ENCODE measurements around the gene HBEGF. TPM values are rescaled to one million over a fixed set of nuclear protein-coding genes. Genes with fewer than 3 reads are reported as not detected.
A peak's percentile ranks its signal among the peaks of the same experiment; 100 is the strongest.

The HBEGF gene
- total and polyA plus RNA-seq, 9 donors: 10.0 to 27.0 (median 14.6) TPM

DNA sequence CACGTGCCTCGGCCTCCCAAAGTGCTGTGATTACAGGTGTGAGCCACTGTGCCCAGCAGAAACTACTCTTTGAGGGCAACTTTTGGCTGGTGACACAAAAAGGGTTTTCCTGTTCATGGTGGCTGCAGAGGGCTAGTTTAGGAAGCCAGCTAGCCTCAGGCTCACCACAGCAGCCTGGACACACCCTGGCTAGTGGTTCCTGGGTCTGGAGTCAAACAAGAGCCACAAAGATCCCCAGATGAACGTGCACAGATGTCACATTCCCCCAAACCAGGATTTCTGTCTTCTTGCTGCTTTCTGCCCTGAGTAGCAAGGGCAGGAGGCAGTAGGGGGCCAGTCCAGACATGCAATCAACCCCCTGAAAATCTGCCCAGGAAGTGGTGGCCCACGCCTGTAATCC, 6.8 kb downstream of the HBEGF start:
- 54% methylated on average over 3 of the region's 4 CpGs for WGBS (ENCODE audit: insufficient coverage)

DNA sequence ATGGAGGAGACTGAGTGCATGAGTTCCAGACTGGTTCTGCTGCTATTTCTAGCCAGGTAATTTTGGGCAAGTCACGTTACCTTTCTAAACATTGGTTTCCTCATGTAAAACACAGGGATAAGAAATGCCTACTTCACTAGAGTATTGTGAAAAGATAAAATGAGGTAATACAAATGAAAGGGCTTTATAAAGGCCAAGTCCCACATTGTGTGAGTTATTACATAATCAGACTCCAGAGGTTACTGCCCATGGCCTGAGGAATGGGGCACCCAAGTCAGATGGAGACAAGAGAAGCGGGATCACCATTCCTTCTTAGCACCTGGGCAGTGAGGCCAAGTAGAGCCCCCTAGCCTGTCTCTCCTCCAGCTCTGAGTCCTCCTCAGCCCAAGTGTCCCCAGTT, 7.5 kb downstream of the HBEGF start:
- 86% methylated on average over 1 of the region's 2 CpGs for WGBS (ENCODE audit: insufficient coverage)
- Histone ChIP-seq H3K9me3 (replicated peaks; ENCODE audit: control insufficient read depth, low read depth, low read length) (no peaks in the 10 kb centered on the region), H3K27me3 (ENCODE audit: control insufficient read depth, insufficient read depth, low read length) (no peaks in the 10 kb centered on the region), H3K27ac (ENCODE audit: low read length) (no peak overlapping the region), H3K4me3 (ENCODE audit: low read length) (no peak overlapping the region), H3K4me1 (ENCODE audit: control insufficient read depth, insufficient read depth, low read length) (peaks cover 49% of the 10 kb centered on the region), H3K36me3 (ENCODE audit: control insufficient read depth, insufficient read depth, low read length) (peaks cover 48% of the 10 kb centered on the region)
- DNase-seq: no peak

More for the DNA sequence above, 6.8 kb downstream of the HBEGF start:
- no peak for DNase-seq
- Histone ChIP-seq H3K27me3 (ENCODE audit: control insufficient read depth, insufficient read depth, low read length) (no peaks in the 10 kb centered on the region), H3K9me3 (replicated peaks; ENCODE audit: control insufficient read depth, low read depth, low read length) (no peaks in the 10 kb centered on the region), H3K4me1 (ENCODE audit: control insufficient read depth, insufficient read depth, low read length) (peaks cover 52% of the 10 kb centered on the region), H3K27ac (ENCODE audit: low read length) (no peak overlapping the region), H3K36me3 (ENCODE audit: control insufficient read depth, insufficient read depth, low read length) (peaks cover 41% of the 10 kb centered on the region), H3K4me3 (ENCODE audit: low read length) (no peak overlapping the region)

DNA sequence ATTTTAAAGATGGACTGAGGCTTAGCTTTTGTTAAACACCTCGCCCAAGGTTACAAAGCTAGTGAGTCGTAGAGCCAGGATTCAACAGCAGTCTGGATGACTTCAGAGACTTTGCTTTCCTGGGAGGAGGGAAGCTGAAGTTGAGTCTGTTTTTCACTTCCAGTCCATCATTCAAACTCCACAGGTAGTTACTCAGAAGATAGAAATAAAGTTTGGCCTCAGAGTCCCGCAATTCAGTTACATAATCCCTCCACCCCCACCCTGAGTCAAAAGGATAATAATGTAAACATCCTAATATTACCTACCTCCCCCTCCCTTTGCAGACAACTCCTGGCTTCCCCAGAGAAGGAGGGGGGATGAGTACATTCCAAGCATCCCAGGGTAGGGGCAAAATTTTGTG, 8.1 kb downstream of the HBEGF start:
- H3K4me1 ChIP-seq (ENCODE audit: control insufficient read depth, insufficient read depth, low read length): peaks cover 45% of the 10 kb centered on the region
- 60% methylated on average over 2 of the region's 3 CpGs for WGBS (ENCODE audit: insufficient coverage)
- H3K27ac ChIP-seq (ENCODE audit: low read length): no peak overlapping the region

DNA sequence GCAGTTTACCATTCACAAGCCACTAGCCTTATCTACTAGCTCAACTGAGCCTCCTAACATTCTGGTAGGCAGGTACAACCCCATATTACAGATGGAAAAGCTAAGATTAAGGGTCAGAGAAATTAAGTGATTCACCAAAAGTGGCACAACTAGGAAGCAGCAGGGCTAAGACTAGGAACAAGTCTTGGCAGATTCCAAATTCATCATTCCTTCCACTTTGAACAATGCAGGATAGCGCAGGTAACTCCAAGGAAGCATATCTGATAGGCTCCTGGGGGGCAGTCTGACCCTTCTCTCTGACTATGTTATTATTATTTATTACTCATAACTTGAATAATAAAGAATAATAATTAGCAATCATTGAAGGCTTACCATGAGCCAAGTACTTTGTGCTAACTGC, 8.5 kb downstream of the HBEGF start:
- no CpG with 5 or more reads among the region's 1 CpG for WGBS (ENCODE audit: insufficient coverage)
- DNase-seq: no peak
- Histone ChIP-seq H3K4me1 (ENCODE audit: control insufficient read depth, insufficient read depth, low read length) (peaks cover 41% of the 10 kb centered on the region), H3K27me3 (ENCODE audit: control insufficient read depth, insufficient read depth, low read length) (no peaks in the 10 kb centered on the region), H3K9me3 (replicated peaks; ENCODE audit: control insufficient read depth, low read depth, low read length) (no peaks in the 10 kb centered on the region), H3K4me3 (ENCODE audit: low read length) (no peak overlapping the region), H3K36me3 (ENCODE audit: control insufficient read depth, insufficient read depth, low read length) (peaks cover 55% of the 10 kb centered on the region), H3K27ac (ENCODE audit: low read length) (no peak overlapping the region)

More for the DNA sequence above, 8.1 kb downstream of the HBEGF start:
- no peaks in the 10 kb centered on the region for H3K27me3 ChIP-seq (ENCODE audit: control insufficient read depth, insufficient read depth, low read length)
- no peaks in the 10 kb centered on the region for H3K9me3 ChIP-seq (replicated peaks; ENCODE audit: control insufficient read depth, low read depth, low read length)
- H3K4me3 ChIP-seq (ENCODE audit: low read length): no peak overlapping the region
- peaks cover 51% of the 10 kb centered on the region for H3K36me3 ChIP-seq (ENCODE audit: control insufficient read depth, insufficient read depth, low read length)
- no peak for DNase-seq

DNA sequence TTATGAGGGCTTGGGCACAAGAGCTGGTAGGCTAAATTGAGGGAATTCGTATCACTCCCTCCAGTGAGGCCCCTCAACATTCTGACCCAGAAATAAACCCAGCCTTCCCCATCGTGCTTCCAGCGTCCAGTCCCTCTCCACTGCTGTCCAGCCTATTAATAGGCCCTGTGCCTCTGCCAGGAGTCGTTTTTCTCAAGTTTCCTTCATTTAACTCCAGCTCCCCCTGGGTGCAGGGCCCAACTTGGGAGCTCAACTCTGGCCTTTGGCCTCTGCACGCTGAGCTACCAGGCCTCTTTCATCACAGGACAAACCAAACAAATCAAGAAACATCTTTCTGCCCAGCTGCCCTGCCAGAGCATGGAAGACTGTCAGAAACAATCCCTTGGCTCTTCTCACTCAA, 10.0 kb downstream of the HBEGF start:
- Histone ChIP-seq H3K27me3 (ENCODE audit: control insufficient read depth, insufficient read depth, low read length) (no peaks in the 10 kb centered on the region), H3K27ac (ENCODE audit: low read length) (peak overlapping the region; percentile 75), H3K4me3 (ENCODE audit: low read length) (no peak overlapping the region), H3K36me3 (ENCODE audit: control insufficient read depth, insufficient read depth, low read length) (peaks cover 45% of the 10 kb centered on the region), H3K4me1 (ENCODE audit: control insufficient read depth, insufficient read depth, low read length) (peaks cover 26% of the 10 kb centered on the region), H3K9me3 (replicated peaks; ENCODE audit: control insufficient read depth, low read depth, low read length) (no peaks in the 10 kb centered on the region)
- 19% methylated on average over 5 of the region's 5 CpGs for WGBS (ENCODE audit: insufficient coverage)
- DNase-seq: peak; percentile 81

DNA sequence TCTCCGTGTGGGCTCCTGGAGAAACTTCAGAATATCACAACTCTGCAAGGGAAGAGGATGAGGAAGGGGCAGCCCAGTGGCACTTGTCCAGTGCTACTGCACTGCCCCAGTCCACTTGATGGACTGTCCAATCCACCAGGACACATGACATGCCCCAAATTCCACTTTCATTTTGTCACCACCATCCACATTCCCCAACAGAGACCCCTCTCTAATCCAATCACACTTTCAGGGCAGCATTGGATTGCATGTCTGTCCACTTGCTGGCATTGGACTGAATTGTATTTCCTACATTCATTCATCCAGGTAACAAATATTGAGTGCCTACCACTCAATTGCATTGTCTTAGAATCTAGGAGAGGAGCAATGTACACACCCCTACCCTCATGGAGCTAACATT, 14.8 kb downstream of the HBEGF start:
- Histone ChIP-seq H3K9me3 (replicated peaks; ENCODE audit: control insufficient read depth, low read depth, low read length) (no peaks in the 10 kb centered on the region), H3K36me3 (ENCODE audit: control insufficient read depth, insufficient read depth, low read length) (peaks cover 30% of the 10 kb centered on the region), H3K4me1 (ENCODE audit: control insufficient read depth, insufficient read depth, low read length) (peaks cover 19% of the 10 kb centered on the region), H3K27me3 (ENCODE audit: control insufficient read depth, insufficient read depth, low read length) (no peaks in the 10 kb centered on the region), H3K4me3 (ENCODE audit: low read length) (no peak overlapping the region), H3K27ac (ENCODE audit: low read length) (no peak overlapping the region)
- WGBS (ENCODE audit: insufficient coverage): no CpG with 5 or more reads among the region's 1 CpG
- DNase-seq: no peak

DNA sequence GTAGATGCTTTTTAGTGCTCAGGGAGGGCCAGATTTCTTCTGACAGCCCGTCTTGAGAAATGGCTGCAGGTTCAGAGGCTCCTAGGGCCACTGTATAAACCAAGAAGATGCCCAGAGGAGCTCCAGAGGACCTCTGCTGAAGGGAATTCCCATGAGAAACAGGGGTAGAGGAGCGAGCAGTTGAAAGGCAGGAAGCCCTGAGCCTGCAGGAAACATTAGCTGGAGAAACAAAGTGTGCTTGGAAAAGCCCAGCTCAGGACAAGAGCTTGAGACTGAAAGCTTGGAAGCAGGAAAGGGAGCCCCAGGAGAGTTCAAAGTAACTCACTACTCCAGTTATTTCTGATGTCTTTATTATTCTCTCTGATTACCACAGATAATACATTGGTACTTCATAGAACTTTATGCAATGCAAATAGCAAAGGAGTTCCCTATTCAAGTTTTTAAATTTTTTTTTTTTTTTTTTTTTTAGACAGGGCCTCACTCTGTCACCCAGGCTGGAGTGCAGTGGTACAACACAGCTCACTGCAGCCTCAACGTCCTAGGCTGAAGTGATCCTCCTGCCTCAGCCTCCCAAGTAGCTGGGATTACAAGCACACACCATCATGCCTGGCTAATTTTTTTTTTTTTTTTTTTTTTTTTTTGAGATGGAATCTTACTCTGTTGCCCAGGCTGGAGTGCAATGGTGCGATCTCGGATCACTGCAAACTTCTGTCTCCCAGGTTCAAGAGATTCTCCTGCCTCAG, 16.5 kb downstream of the HBEGF start:
- H3K27ac ChIP-seq (ENCODE audit: low read length): peak overlapping the region; percentile 45
- DNase-seq: peak; percentile 58
- 60% methylated on average over 4 of the region's 5 CpGs for WGBS (ENCODE audit: insufficient coverage)
- no peaks in the 10 kb centered on the region for H3K27me3 ChIP-seq (ENCODE audit: control insufficient read depth, insufficient read depth, low read length)
- no peak overlapping the region for H3K4me3 ChIP-seq (ENCODE audit: low read length)
- H3K4me1 ChIP-seq (ENCODE audit: control insufficient read depth, insufficient read depth, low read length): peaks cover 7% of the 10 kb centered on the region
- peaks cover 19% of the 10 kb centered on the region for H3K36me3 ChIP-seq (ENCODE audit: control insufficient read depth, insufficient read depth, low read length)
- H3K9me3 ChIP-seq (replicated peaks; ENCODE audit: control insufficient read depth, low read depth, low read length): no peaks in the 10 kb centered on the region

DNA sequence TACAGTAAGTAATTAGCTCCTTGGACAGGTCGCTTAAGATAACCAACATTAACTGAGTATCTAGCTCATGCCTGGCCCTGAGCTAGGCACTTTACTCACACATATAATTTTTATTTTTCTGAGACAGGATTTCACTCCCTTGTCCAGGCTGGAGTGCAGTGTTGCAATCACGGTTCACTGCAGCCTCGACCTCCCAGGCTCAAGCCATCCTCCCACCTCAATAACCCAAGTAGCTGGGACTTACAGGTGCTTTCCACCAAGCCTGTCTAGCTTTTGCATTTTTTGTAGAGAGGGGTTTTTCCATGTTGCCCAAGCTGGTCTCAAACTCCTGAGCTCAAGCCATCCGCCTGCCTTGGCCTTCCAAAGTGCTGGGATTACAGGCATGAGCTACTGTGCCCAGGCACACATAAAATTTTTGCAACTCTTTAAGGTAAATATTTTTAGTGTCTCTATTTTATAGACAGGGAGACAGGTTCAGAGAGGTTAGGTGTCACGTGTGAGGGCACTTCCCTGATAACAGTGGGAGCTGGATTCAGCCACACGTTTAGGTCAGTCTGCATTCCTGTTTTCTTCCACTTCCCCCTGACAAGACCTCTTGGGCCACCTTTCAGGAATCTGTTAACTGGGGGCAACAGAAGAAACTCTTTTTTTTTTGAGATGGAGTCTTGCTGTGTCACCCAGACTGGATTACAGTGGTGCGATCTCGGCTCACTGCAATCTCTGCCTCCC, 18.2 kb downstream of the HBEGF start:
- Histone ChIP-seq H3K36me3 (ENCODE audit: control insufficient read depth, insufficient read depth, low read length) (peaks cover 7% of the 10 kb centered on the region), H3K4me1 (ENCODE audit: control insufficient read depth, insufficient read depth, low read length) (peaks cover 21% of the 10 kb centered on the region)
- DNase-seq: no peak

DNA sequence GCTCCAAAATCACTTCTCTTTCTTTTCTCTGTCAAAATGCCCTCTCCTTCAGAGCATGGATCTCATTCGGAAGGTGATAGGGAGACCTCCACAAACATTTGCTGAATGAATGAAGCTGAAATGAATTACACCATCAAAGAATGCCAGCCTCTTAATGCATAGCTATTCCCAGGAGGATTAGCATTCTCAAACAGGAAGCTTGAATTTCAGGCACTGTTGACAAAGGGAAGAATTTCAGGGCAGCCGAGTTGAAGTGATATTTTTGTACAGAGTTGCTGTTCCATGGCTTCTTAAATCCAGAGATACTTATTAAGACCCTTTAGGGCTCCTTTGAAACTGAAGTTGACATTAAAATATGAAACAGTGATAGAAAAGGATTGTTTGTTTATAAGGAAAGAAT, 18.8 kb downstream of the HBEGF start:
- WGBS (ENCODE audit: insufficient coverage): no CpG with 5 or more reads among the region's 2 CpGs
- Histone ChIP-seq H3K27ac (ENCODE audit: low read length) (peak overlapping the region; percentile 20), H3K4me1 (ENCODE audit: control insufficient read depth, insufficient read depth, low read length) (peaks cover 27% of the 10 kb centered on the region), H3K4me3 (ENCODE audit: low read length) (no peak overlapping the region), H3K36me3 (ENCODE audit: control insufficient read depth, insufficient read depth, low read length) (peaks cover 3% of the 10 kb centered on the region), H3K27me3 (ENCODE audit: control insufficient read depth, insufficient read depth, low read length) (no peaks in the 10 kb centered on the region), H3K9me3 (replicated peaks; ENCODE audit: control insufficient read depth, low read depth, low read length) (no peaks in the 10 kb centered on the region)
- DNase-seq: no peak

More for the DNA sequence above, 18.2 kb downstream of the HBEGF start:
- Histone ChIP-seq H3K9me3 (replicated peaks; ENCODE audit: control insufficient read depth, low read depth, low read length) (no peaks in the 10 kb centered on the region), H3K4me3 (ENCODE audit: low read length) (no peak overlapping the region), H3K27me3 (ENCODE audit: control insufficient read depth, insufficient read depth, low read length) (no peaks in the 10 kb centered on the region), H3K27ac (ENCODE audit: low read length) (peak overlapping the region; percentile 20)
- 83% methylated on average over 1 of the region's 8 CpGs for WGBS (ENCODE audit: insufficient coverage)

DNA sequence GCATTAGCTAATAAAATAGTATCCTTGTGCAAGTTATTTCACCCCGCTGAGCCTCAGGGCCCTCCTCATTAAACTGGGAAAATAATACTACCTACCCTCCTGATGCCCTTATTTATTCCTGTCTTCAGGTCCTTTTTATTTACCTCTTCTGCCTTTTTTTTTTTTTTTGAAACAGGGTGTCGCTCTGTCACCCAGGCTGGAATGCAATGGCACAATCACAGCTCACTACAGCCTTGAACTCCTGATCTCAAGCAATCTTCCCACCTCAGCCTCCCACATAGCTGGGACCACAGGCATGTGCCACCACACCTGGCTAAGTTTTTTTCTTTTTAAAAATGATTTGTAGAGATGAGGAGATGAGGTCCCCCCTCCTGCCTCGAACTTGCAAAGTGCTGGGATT, 20.9 kb downstream of the HBEGF start:
- Histone ChIP-seq H3K9me3 (replicated peaks; ENCODE audit: control insufficient read depth, low read depth, low read length) (no peaks in the 10 kb centered on the region), H3K4me3 (ENCODE audit: low read length) (no peak overlapping the region), H3K27ac (ENCODE audit: low read length) (no peak overlapping the region), H3K36me3 (ENCODE audit: control insufficient read depth, insufficient read depth, low read length) (no peaks in the 10 kb centered on the region), H3K27me3 (ENCODE audit: control insufficient read depth, insufficient read depth, low read length) (no peaks in the 10 kb centered on the region), H3K4me1 (ENCODE audit: control insufficient read depth, insufficient read depth, low read length) (peaks cover 32% of the 10 kb centered on the region)
- 80% methylated on average over 1 of the region's 3 CpGs for WGBS (ENCODE audit: insufficient coverage)
- DNase-seq: no peak

All from muscle of leg (tissue), 11 donors.